ENCODE measurements around the gene LRFN4. TPM values are rescaled to one million over a fixed set of nuclear protein-coding genes. Genes with fewer than 3 reads are reported as not detected.

Gene LRFN4
- total RNA-seq, 4 donors from 2014 or later = 7.1 to 17.5 (median 9.2) TPM

DNA sequence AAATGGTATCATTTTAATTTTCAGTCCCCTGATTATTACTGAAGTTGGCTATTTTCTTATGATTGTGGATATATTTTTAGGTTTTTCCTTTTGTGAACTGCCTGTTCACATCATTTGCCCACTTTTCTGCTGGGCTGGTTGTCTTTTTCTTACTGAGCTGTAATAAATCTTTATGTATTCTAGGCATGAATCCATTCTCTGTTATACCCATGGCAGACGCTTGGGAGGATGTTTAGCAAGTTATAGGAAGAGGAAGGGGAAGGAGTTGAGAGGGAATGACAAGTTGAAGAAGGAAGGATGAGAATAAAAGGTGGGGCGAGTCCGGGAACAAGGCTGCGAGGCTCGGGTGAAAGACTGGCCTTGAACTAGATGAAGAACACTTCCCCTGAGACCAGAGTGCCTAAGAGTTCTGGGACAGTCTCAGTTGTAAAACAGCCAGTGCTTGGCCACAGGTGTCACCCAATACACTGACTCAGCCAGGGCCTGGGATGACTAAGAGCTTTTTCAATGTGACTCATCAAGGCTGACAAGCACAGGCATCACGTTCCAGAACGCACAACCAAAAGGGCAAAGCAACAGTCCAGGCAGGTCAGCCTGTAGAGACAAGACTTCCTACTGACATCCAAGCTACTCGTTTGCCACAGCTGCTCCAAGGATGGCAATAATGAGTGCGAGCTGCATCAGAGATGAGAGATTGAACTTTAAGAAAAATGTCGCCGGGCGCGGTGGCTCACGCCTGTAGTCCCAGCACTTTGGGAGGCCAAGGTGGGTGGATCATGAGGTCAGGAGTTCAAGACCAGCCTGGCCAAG, 35.2 kb downstream of the LRFN4 start:
- H3K4me3 ChIP-seq = no peak overlapping the region
- H3K27ac ChIP-seq = no peak overlapping the region
- H3K36me3 ChIP-seq = no peaks in the 10 kb centered on the region
- 47 to 70% methylated on average over 4 to 12 of the region's 14 CpGs for WGBS, 2 donors (ENCODE audit: low coverage in 1 of 2)
- H3K4me1 ChIP-seq = no peaks in the 10 kb centered on the region
- no peaks in the 10 kb centered on the region for H3K27me3 ChIP-seq
- no peaks in the 10 kb centered on the region for H3K9me3 ChIP-seq
- ATAC-seq = no peak
- TF ChIP-seq, protein P1, sequence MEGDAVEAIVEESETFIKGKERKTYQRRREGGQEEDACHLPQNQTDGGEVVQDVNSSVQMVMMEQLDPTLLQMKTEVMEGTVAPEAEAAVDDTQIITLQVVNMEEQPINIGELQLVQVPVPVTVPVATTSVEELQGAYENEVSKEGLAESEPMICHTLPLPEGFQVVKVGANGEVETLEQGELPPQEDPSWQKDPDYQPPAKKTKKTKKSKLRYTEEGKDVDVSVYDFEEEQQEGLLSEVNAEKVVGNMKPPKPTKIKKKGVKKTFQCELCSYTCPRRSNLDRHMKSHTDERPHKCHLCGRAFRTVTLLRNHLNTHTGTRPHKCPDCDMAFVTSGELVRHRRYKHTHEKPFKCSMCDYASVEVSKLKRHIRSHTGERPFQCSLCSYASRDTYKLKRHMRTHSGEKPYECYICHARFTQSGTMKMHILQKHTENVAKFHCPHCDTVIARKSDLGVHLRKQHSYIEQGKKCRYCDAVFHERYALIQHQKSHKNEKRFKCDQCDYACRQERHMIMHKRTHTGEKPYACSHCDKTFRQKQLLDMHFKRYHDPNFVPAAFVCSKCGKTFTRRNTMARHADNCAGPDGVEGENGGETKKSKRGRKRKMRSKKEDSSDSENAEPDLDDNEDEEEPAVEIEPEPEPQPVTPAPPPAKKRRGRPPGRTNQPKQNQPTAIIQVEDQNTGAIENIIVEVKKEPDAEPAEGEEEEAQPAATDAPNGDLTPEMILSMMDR (IDR thresholded peaks at IDR 0.05) = no peak
- TF ChIP-seq POLR2AphosphoS5 (IDR thresholded peaks at IDR 0.05) = peak; percentile 39

DNA sequence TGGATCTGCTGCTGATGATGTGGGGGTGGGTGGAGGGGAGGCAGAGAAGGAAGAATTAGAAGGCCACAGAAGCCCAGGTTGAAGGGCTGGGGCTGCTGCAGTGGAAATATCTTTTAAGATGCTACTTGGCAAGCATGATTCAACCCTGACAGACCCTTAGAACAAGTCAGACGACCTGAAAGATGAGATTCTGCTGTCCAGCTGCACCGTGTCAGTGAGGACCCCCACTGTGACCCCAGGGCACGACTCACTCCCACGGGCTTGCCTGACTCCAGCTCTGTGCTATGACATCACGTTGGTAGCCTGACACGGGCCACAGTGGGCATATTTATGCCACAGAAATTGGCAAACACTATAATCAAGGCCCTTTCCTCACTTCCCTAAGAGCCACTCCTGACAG, 36.0 kb downstream of the LRFN4 start:
- no peak overlapping the region for H3K27ac ChIP-seq
- H3K9me3 ChIP-seq = no peaks in the 10 kb centered on the region
- no peak for ATAC-seq
- no peaks in the 10 kb centered on the region for H3K4me1 ChIP-seq
- no peaks in the 10 kb centered on the region for H3K36me3 ChIP-seq
- H3K4me3 ChIP-seq = no peak overlapping the region
- no peaks in the 10 kb centered on the region for H3K27me3 ChIP-seq
- WGBS, 2 donors (ENCODE audit: low coverage in 1 of 2) = 36 to 63% methylated on average over 4 to 5 of the region's 6 CpGs
- TF ChIP-seq POLR2AphosphoS5 (IDR thresholded peaks at IDR 0.05) = no peak
- no peak for TF ChIP-seq EP300 (IDR thresholded peaks at IDR 0.05)
- TF ChIP-seq, protein P1 (IDR thresholded peaks at IDR 0.05) = no peak
- TF ChIP-seq POLR2A (IDR thresholded peaks at IDR 0.05) = no peak

DNA sequence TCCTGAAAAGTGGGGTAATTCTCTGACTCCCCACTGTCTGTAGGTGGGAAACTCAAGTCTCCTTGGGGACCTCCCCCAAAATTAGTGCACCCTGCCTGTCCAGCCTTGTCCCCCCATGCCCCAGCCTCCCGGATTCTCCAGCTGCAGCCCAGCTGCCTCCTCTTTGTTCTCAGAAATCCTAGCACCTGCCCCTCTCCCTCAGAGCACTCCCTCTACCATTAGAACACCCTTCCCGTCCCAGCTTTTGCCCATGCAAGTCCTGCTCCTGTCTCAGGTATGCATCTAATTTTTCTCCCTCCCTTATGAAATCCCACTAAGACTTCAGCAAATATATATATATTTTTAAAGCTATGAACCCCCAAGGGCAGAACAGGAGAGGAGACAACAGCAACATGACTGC, 37.3 kb downstream of the LRFN4 start:
- H3K4me1 ChIP-seq = no peaks in the 10 kb centered on the region
- TF ChIP-seq, protein P1 (IDR thresholded peaks at IDR 0.05) = no peak
- no peaks in the 10 kb centered on the region for H3K27me3 ChIP-seq
- H3K27ac ChIP-seq = no peak overlapping the region
- 80 to 84% methylated on average over 1 to 2 of the region's 2 CpGs for WGBS, 2 donors (ENCODE audit: low coverage in 1 of 2)
- H3K36me3 ChIP-seq = no peaks in the 10 kb centered on the region
- no peaks in the 10 kb centered on the region for H3K9me3 ChIP-seq
- ATAC-seq = no peak
- H3K4me3 ChIP-seq = no peak overlapping the region

DNA sequence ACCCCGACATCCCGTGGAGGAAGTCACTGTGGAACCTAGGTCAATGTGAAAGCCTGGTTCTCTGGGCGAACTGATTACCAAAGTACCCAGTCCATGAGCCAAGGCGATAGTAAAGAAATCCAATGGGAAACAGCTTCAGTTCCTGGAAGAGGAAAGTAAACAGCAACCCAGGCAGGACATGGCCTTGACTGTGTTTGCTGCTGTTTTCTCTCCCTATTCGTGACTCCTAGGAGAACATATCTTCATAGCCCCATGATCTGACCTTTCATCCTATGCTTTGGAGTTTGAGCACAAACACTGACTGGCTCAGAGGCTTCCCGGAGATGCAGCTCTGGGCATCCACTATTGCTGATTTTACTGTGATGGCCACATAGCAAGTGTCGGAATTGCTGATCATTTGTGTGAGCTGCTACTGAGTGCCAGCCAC, 45.1 kb downstream of the LRFN4 start:
- TF ChIP-seq POLR2A (IDR thresholded peaks at IDR 0.05) (no peak), POLR2AphosphoS5 (IDR thresholded peaks at IDR 0.05) (no peak), EP300 (IDR thresholded peaks at IDR 0.05) (no peak)
- TF ChIP-seq, protein P1 (IDR thresholded peaks at IDR 0.05) = no peak
- Histone ChIP-seq H3K4me1 (peaks cover 0 to 13% (median 0%) of the 10 kb centered on the region in 3 donors), H3K9me3 (no peaks in the 10 kb centered on the region), H3K36me3 (no peaks in the 10 kb centered on the region), H3K4me3 (no peak overlapping the region), H3K27me3 (no peaks in the 10 kb centered on the region), H3K27ac (no peak overlapping the region)
- WGBS, 2 donors (ENCODE audit: low coverage in 1 of 2) = 89 to 100% methylated on average over 4 to 6 of the region's 7 CpGs
- no peak for ATAC-seq

DNA sequence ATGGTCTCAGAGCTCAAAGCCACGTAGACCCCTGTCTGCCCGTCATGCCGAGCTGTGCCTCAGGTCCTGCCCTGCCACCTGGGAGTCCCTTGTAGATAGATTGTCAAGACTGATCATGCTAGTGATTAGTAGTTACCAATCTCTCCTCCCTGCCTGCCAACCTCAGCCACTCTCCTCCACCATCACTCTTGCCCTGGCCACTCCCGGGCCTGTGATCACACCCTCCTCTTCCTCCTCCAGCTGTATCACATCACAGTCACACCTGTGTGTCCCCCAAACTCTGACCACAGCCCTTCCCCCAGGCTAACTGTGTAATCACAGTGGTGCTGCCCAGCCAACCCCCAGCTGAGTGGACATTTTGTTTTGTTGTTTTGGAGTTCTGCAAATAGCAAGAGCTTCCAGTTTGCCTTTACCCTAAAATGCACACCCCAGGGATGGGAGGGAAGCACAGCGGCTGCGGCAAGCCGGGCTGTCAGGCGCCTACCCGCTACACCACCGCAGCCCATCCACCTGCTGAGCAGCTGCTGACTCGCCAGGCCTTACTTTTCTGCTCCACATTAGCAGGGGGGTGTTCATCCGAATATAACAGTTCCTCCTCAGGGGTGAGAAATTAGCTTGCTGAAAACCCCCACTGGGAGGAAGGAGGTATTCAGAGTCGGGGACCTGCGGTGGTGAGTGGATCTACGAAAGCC, 45.8 kb downstream of the LRFN4 start:
- TF ChIP-seq POLR2AphosphoS5 (IDR thresholded peaks at IDR 0.05) (no peak), POLR2A (IDR thresholded peaks at IDR 0.05) (no peak), EP300 (IDR thresholded peaks at IDR 0.05) (no peak)
- TF ChIP-seq, protein P1 (IDR thresholded peaks at IDR 0.05) = no peak
- 22 to 84% methylated on average over 1 to 5 of the region's 15 CpGs for WGBS, 2 donors (ENCODE audit: low coverage in 1 of 2)
- ATAC-seq = no peak

More for the DNA sequence above, 45.8 kb downstream of the LRFN4 start:
- Histone ChIP-seq H3K27me3 (no peaks in the 10 kb centered on the region), H3K4me1 (peaks cover 0 to 19% (median 0%) of the 10 kb centered on the region in 3 donors), H3K4me3 (no peak overlapping the region), H3K27ac (no peak overlapping the region), H3K9me3 (no peaks in the 10 kb centered on the region), H3K36me3 (no peaks in the 10 kb centered on the region)
